Esophagus muscularis mucosa (tissue), 4 donors: ENCODE data around the gene IL18RAP.

ENCODE experiments used
- EP300 ChIP-seq: sonication (generic); formaldehyde crosslinking; IDR thresholded peaks from one replicate; pipeline ENCODE4 v1.6.1; 2017; ENCODE audit warnings: antibody characterized with exemption
- POLR2A ChIP-seq: fragments of 450-650 bp; IDR thresholded peaks from one replicate; pipeline ENCODE4 v1.6.1; 2017; ENCODE audit warnings: antibody characterized with exemption, moderate library complexity, mild to moderate bottlenecking, low read depth
- POLR2AphosphoS5 ChIP-seq, 2 donors: sonication (generic); formaldehyde crosslinking; IDR thresholded peaks; one replicate each; pipeline ENCODE4 v1.6.1; 2017; ENCODE audit warnings: antibody characterized with exemption in 2 of 2
- TF ChIP-seq, protein P1 (sequence below), 3 experiments: fragments of 200-600 bp in 2 of 3; fragments of 450-650 bp in 1 of 3; sonication (generic) in 2 of 3; IDR thresholded peaks; one replicate each; pipeline ENCODE4 v1.5.1; 2017 to 2019; ENCODE audit warnings: antibody characterized with exemption in 3 of 3, mild to moderate bottlenecking in 2 of 3, moderate library complexity in 1 of 3

DNA sequence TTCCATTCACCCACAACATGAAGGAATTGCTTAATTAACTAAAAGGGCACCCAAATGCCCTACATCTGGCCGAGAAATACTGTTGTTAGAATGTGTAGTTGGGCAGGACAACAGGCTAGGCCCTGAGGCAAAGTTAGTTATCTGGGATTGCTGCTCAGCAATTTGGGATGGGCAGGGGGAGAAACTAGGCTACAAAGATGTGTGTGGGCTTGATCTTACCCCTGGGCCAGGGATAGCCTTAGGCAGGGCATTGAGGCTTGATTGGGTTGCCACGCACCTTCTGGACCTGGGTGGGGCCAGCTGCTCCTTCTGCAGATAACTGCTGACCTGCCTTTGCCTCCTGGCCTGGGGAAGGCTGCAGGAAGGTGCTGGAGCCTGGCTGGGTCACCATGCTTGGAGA is 9.4 kb downstream of the IL18RAP start:
- TF ChIP-seq, protein P1, sequence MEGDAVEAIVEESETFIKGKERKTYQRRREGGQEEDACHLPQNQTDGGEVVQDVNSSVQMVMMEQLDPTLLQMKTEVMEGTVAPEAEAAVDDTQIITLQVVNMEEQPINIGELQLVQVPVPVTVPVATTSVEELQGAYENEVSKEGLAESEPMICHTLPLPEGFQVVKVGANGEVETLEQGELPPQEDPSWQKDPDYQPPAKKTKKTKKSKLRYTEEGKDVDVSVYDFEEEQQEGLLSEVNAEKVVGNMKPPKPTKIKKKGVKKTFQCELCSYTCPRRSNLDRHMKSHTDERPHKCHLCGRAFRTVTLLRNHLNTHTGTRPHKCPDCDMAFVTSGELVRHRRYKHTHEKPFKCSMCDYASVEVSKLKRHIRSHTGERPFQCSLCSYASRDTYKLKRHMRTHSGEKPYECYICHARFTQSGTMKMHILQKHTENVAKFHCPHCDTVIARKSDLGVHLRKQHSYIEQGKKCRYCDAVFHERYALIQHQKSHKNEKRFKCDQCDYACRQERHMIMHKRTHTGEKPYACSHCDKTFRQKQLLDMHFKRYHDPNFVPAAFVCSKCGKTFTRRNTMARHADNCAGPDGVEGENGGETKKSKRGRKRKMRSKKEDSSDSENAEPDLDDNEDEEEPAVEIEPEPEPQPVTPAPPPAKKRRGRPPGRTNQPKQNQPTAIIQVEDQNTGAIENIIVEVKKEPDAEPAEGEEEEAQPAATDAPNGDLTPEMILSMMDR (IDR thresholded peaks at IDR 0.05): no peak
- TF ChIP-seq EP300: no peak
- TF ChIP-seq POLR2AphosphoS5 (IDR thresholded peaks at IDR 0.05): no peak
- TF ChIP-seq POLR2A: no peak
